ENCODE data around the gene RAP1GDS1.
"Not testable (repeated sequence)": the region's sequence is repeated elsewhere in the genome, so short reads cannot be mapped to it uniquely, and the experiment has no call there.

RAP1GDS1 gene

DNA sequence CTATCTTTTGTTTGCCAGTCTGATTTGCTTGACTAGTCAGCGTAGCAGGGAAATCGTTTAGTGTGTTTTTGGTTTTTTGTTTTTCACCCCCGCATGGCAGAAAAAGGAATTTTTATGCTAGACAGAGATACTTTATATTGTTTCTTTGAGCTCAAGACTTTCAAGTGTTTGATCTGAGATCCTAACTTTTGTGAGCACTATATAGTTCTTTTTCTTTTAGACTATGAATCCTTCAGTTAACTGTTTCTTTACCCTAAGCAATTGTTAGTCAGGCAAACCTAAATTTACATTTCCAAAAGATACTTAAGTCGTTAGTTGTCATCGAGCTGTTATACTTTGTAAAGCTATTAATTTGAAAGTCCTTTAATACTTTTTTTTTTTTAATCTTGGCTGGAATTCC is 73.3 kb downstream of the RAP1GDS1 start:
- in situ Hi-C loops (cut with HindIII; ENCODE audit: low pct_ligation_motif_present, low pct_unique_long_range_greater_than_20kb, low sequenced_read_pairs): no loop called here
- DNase-seq: no peak

DNA sequence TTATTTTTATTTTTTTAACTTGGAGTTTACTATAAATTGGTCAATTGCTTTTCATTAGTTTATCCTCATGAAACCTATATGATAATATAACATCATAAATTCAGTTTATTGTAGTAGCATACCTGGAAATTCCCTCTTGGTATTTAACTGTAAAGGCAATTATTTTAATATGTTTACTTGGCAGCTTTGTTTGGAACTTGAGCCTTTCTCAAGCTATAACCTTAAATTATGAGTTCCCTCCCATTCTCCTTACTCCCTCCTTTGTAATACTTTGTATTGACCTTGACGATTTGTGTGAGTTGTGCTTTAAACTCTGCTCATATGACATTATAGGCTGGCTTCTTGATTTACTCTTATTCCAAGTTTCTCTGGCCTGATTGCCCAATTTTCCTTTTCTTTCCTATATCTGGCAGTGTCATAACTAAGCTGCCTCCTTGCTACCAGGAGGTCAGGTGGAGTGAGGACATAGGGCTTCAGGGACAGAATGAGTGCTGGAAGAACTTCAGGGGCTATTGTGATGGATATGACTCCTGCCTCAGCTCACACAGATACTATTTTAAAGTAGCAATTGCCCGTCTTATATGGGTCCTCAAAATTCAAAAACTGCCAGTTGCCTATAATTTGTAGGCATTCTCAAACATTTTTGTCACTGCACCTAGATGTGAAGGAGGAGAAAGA is 77.7 kb downstream of the RAP1GDS1 start:
- no peak for DNase-seq
- in situ Hi-C loops (cut with HindIII; ENCODE audit: low pct_ligation_motif_present, low pct_unique_long_range_greater_than_20kb, low sequenced_read_pairs): no loop called here

DNA sequence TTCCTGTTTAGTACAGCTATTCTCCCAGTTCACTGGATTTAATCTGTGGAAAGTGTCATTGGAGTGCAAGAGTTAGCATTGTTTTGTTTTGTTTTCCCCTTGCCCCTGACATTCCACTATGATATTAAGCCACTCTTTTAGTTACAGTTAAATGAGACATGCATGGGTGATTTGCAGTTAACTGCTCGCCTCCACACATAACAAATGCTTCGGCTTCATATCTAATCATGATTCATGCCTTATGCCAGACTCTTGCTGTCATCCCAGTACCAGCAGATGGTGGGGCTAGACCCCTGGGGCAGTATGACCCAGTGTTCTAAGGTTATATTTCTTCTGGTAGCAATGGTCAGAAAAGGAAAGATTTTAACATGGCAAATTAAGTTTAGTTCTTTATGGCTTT is 80.1 kb downstream of the RAP1GDS1 start:
- in situ Hi-C loops (cut with HindIII; ENCODE audit: low pct_ligation_motif_present, low pct_unique_long_range_greater_than_20kb, low sequenced_read_pairs): no loop called here
- peak; percentile 31 for DNase-seq

DNA sequence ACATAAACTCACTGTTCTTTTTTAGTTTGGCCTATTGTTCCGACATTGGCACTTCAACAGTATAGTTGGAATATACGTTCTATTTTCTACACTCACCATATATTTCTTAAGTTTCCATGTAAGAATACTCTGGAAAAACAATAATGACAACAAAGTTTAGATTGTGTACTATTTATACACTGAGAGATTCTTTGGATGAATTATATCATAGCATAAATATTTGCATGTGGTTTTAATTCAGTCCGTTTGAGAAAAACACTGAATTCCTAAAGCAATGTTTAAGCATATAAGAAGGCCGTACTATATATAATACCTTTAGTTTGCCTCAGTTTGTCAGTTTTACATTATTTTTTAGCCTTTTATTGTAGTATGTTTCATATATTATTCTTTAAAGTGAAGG is 82.4 kb downstream of the RAP1GDS1 start:
- DNase-seq: no peak
- in situ Hi-C loops (cut with HindIII; ENCODE audit: low pct_ligation_motif_present, low pct_unique_long_range_greater_than_20kb, low sequenced_read_pairs): no loop called here

DNA sequence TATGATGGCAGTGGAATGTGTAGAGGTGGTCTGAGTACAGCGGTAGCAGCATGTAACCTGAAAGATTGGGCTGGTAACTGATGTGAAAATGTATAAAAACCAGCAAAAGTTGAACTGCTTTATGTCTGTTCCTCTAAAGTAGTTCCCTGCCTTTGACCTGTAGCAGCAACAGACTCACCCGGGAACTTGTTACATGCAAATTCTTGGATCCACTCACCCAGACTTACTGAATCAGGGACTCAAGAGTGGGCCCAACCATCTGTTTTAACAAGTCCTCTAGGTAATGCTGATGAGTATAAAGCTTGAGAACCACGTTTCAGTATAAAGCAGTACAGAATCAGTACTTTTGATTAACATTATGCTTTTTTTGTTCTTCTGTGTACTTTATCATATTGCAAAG is 84.7 kb downstream of the RAP1GDS1 start:
- in situ Hi-C loops (cut with HindIII; ENCODE audit: low pct_ligation_motif_present, low pct_unique_long_range_greater_than_20kb, low sequenced_read_pairs): no loop called here
- DNase-seq: no peak

DNA sequence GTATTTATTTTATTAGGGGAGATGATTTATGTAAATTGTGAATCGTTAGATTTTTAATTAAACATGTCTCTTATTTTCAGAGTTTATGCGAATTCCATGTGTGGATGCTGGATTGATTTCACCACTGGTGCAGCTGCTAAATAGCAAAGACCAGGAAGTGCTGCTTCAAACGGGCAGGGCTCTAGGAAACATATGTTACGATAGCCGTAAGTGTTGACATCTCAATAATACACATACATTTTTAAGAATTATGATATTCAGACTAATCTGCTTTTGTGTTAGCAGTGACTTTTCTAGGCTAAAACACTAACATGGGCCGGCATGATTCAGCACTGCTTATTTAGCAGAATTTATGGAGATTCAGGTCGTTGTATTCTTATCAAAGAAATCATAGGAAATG is 91.2 kb downstream of the RAP1GDS1 start:
- no peak for DNase-seq
- in situ Hi-C loops (cut with HindIII; ENCODE audit: low pct_ligation_motif_present, low pct_unique_long_range_greater_than_20kb, low sequenced_read_pairs): no loop called here

DNA sequence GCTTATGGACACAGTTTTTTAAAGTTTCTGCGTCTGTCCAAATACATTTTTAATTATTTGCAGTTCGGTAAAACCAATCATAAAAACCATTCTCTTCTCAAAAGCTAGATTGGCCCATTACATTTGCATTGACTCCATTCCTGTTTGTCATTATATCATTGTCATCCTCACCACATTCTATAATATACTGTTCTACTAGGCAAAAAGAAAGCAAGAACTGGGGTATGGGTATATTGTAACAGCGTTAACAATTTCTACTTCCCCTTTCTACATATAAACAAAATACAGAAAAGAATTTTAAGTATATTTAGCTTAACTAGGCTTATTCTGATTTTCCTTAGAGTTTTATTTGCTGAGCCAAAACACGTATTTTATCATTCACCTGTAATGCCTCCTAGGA is 91.8 kb downstream of the RAP1GDS1 start:
- no peak for DNase-seq
- in situ Hi-C loops (cut with HindIII; ENCODE audit: low pct_ligation_motif_present, low pct_unique_long_range_greater_than_20kb, low sequenced_read_pairs): no loop called here

DNA sequence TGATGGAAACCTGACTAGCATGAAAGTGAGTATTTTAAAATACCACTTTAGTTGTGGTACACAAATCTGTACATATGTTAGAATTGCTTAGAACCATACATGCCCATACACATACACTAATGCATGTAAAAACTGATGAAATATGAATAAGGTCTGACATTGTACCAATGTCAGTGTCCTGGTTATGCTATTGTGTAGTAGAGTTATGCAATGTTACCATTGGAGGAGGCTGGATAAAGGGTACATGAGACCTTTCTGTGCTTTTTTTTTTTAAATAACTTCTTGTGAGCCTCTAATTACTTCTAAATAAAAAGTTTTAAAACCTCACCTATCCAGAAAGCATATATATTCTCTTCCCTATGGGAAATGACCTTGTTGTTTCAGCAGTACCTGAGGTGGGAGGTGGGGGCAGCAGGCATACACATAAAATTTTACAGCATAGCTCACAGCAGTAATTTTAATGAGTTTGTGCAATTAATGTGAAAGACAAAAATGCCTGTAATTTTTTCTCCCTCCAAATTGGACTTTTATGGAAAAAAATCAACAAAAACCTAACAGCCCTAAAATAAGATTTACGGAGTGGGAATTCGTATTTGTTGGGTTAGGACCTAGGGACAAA is 97.6 kb downstream of the RAP1GDS1 start:
- in situ Hi-C loops (cut with HindIII; ENCODE audit: low pct_ligation_motif_present, low pct_unique_long_range_greater_than_20kb, low sequenced_read_pairs): no loop called here
- DNase-seq: no peak

DNA sequence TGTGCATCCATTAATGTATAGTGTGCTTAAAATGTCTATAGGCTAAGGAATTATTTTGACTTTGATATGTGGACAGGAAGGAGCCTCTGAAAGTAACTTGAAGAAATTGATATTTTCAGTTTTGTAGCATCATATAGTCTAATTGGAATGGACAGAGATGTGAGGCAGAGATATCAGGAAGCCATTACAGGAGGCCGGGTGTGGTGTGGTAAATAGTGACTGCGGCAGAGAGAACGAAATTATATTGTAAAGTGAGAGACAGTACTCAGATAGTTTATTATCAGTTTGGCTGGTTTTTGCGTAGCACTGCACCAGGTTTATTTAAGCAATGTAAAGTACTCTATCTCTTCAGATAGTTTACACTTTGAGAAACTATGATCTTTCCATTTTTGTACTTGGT is 98.5 kb downstream of the RAP1GDS1 start:
- in situ Hi-C loops (cut with HindIII; ENCODE audit: low pct_ligation_motif_present, low pct_unique_long_range_greater_than_20kb, low sequenced_read_pairs): no loop called here
- no peak for DNase-seq

DNA sequence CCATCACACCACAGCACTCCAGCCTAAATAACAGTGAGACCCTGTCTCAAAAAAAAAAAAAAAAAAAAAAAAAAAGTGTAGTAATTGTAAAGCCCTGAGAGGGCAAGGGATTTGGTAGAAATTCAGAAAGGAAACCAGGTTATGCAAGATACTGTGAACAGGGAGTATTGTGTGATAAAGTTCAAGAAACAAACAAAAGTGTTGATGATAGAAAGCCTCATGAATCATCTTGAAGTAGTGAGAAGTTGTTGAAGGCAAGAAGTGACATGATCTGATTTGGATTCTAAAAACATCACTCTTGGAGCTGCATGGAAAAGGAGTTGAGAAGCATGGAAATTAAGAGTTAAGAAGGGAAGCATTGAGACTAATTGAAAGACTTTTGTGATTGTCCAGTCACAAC is 102.2 kb downstream of the RAP1GDS1 start:
- in situ Hi-C loops (cut with HindIII; ENCODE audit: low pct_ligation_motif_present, low pct_unique_long_range_greater_than_20kb, low sequenced_read_pairs): no loop called here
- no peak for DNase-seq

DNA sequence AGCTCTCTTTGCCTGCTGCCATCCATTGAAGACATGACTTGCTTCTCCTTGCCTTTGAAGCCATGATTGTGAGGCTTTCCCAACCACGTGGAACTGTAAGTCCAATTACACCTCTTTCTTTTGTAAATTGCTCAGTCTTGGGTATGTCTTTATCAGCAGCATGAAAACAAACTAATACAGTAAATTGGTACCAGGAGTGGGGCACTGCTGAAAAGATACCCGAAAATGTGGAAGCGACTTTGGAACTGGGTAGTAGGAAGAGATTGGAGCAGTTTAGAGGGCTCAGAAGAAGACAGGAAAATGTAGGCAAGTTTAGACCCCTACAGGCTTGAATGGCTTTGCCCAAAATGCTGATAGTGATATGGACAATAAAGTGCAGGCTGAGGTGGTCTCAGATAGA is 105.1 kb downstream of the RAP1GDS1 start:
- in situ Hi-C loops (cut with HindIII; ENCODE audit: low pct_ligation_motif_present, low pct_unique_long_range_greater_than_20kb, low sequenced_read_pairs); DNase-seq: not testable (repeated sequence)

DNA sequence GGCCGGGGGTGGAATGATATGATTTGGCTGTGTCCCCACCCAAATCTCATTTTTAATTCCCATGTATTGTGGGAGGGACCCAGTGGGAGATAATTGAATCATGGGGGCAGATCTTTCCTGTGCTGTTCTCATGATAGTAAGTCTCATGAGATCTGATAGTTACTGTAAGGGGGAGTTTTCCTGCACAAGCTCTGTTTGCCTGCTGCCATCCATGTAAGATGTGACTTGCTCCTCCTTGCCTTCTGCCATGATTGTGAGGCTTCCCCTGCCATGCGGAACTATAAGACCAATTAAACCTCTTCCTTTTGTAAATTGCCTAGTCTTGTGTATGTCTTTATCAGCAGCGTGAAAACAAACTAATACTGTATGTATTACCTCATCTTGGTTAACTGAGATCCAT is 106.8 kb downstream of the RAP1GDS1 start:
- in situ Hi-C loops (cut with HindIII; ENCODE audit: low pct_ligation_motif_present, low pct_unique_long_range_greater_than_20kb, low sequenced_read_pairs); DNase-seq: not testable (repeated sequence)

DNA sequence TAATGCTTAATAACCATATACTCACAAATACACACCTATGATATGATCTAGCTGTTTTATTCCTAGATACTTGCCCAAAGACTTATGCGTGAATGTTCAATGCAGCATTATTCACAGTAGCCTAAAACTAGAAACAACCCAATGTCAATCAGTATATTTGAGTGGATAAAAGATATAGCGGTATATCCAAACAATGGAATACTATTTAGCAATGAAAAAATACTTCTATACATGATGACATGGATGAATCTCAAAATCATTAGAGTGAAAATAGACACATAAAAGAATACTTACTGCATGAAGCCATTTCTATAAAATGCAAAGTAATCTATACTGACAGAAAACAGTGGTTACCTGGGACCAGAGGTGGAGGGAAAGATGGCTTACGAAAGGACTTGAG is 108.1 kb downstream of the RAP1GDS1 start:
- no peak for DNase-seq
- in situ Hi-C loops (cut with HindIII; ENCODE audit: low pct_ligation_motif_present, low pct_unique_long_range_greater_than_20kb, low sequenced_read_pairs): no loop called here

DNA sequence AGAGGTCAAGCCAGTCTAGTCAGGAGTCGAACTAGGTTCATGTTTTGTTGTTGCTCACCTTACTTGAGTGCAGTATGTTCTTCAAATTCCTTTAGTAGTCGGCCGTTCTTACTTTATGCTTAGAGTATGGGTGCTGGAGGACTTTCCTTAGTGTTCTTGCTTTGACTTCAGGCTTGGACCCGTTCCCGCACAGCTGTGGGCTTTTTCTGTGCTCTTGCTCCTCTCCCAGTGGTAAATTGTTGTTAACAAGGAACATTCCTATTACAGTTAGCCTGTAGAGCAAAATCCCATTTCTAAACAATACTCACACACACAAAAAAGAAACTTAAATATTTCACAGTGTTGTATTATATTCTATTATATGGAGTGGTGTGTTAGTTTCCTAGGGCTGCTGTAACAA is 113.5 kb downstream of the RAP1GDS1 start:
- in situ Hi-C loops (cut with HindIII; ENCODE audit: low pct_ligation_motif_present, low pct_unique_long_range_greater_than_20kb, low sequenced_read_pairs): no loop called here
- DNase-seq: no peak

DNA sequence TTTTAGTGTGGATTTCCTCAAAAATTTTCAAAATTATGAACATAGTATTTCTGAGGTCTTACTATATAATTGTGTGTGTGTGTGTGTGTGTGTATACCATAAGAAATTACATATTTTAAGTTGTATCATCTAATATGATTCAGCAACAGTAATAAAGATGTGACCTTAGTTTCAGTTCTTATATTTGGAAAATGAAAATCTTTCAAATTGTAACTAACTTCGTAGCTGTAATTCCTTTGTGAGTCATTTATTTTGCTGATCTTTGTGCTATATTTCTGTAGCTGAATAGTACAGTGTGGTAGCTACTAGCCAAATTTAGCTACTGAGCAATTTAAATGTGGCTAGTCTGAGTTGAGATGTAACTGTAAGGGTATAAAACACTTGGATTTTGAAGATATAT is 116.4 kb downstream of the RAP1GDS1 start:
- in situ Hi-C loops (cut with HindIII; ENCODE audit: low pct_ligation_motif_present, low pct_unique_long_range_greater_than_20kb, low sequenced_read_pairs): no loop called here
- DNase-seq: no peak

DNA sequence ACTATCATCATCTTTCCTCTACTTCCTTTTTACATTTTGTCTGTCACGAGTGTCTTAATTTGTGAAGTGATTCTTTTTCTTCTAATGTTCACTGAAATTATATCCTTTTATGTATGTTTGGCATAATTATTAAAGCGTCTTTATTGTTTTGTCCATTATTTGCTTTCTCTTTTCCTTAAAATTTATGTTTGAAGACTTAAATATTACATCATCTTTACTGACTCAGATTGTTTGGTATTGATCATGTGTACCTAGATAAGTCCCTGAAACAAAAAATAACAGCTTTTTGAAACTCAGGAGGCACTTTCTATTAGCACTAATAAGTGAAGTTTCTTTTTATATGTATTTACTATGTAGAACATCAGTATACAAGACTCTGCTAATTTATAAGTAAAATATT is 120.1 kb downstream of the RAP1GDS1 start:
- DNase-seq: no peak
- in situ Hi-C loops (cut with HindIII; ENCODE audit: low pct_ligation_motif_present, low pct_unique_long_range_greater_than_20kb, low sequenced_read_pairs): no loop called here

DNA sequence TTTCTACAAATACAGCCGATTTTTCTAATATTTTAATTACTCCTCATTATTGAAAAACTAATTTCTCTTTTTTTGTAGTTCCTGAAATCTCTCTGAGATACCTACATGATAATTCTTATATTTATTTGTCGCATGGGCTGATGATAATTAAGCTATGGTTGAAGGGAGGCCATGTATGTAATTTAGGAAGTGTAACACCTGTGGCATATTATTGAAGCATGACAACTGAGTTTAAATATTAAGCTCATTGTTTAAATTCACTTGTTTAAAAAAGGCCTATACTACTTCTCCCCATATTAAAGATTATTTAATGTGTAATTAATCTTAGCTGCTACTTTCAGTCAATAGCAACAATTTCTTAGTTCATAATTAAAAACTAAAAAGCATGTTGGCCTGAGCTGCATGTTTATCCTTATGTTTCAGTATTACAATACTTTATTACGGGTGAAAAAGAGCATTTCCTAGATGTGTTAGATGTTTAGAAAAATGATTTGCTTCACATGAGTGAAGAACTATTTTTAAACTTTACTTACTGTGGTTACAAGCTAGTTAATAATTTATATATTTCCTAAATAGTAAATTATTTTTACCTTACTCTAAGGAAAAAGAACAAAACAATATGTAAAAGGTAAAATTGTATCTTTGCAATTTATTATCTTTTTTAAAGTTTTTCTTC is 122.4 kb downstream of the RAP1GDS1 start:
- no peak for DNase-seq
- in situ Hi-C loops (cut with HindIII; ENCODE audit: low pct_ligation_motif_present, low pct_unique_long_range_greater_than_20kb, low sequenced_read_pairs): no loop called here

DNA sequence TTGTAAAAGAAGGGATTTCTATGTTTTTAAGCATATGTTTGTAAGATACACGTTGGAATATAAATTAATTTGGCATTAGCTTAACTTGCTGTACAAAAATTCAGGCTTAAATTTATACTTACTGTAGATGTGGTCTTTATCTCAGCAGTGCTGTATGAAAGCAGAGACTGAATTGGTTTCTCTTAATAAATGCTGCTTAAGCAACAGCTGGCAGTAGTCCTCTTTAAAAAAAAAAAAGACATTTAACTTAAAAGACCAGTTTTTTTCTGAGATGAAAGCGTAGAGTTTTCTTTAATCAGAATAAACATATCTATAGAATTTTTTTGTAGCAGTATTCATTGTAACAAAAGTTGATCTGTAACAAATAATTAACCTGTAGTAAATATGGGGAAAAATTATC is 124.6 kb downstream of the RAP1GDS1 start:
- DNase-seq: no peak
- in situ Hi-C loops (cut with HindIII; ENCODE audit: low pct_ligation_motif_present, low pct_unique_long_range_greater_than_20kb, low sequenced_read_pairs): no loop called here

DNA sequence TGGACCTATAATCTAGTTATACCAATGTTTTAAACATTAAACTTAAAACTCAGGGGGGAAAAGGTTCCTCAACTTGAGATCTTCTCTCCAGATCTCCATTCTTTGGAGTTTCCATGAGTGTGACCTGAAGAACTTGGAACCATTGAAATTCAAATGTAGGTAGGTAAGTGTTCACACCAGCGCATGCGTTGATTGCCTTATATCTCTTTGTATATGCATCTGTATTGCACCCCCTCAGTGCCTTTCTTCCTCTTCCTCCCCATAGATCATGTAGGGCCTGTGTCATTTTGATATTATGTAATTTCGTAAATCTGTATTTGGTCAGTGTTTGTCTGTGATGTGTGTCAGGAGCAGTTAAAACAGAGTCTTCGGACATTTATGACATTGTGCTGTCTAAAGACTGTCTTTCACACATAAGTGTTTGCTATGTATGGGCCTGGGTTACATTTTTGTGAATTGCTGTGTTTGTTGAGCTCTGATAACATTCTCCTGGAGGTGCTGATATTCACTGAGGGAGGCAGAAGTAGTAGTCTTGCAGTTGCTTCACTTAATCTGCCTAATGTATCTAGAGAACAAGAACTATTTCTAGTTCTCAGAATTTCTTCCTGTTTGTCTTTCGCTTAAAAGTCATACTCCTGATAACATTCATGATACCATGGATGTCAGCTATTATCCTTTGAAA is 126.3 kb downstream of the RAP1GDS1 start:
- DNase-seq: no peak
- in situ Hi-C loops (cut with HindIII; ENCODE audit: low pct_ligation_motif_present, low pct_unique_long_range_greater_than_20kb, low sequenced_read_pairs): no loop called here

DNA sequence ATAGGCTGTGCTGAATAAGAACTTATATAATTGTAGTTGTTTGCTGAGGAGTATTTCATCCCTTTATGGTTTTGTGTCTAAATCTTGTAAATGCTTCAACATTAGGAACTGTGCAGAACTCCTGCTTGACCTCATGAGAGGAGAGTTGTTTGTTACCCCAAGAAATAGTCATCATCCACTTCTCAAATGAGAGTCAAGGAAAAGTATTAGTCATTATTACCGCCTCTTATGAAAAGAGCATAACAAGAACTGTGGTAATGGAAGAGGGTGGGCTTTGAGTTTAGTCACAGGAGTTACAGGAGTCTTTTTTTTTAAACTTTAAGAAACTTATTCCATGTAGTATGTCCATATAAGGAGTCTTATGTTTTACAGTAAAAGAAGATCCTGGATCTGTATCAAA is 132.9 kb downstream of the RAP1GDS1 start:
- in situ Hi-C loops (cut with HindIII; ENCODE audit: low pct_ligation_motif_present, low pct_unique_long_range_greater_than_20kb, low sequenced_read_pairs): no loop called here
- no peak for DNase-seq

All from ACHN (cell line).